ENCODE measurements around the gene TBCC. TPM values are rescaled to one million over a fixed set of nuclear protein-coding genes. Genes with fewer than 3 reads are reported as not detected.

Gene TBCC
- total RNA-seq, 5 donors from 2014 or later (not counting 1 experiment from before 2014, with no cell fraction given): 56.5 to 74.8 (median 59.4) TPM

DNA sequence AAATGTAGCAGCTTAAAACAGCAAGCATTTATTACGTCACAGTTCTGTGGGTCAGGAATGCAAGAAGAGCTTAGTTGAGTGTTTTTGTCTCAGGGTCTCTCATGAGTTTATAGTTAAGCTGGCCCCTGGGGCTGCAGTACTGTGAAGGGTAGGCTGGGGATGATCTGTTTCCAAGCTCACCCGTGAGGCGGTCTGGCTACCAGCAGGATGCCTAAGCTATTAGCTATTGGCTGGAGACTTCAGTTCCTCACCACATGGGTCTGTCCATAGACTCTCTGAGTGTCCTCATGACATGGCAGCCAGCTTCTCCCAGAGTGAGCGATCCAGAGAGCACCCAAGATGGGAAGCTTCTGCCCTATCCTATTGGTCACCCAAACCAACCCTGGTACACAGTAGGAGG is 23.1 kb upstream of the TBCC start:
- peak overlapping the region; percentile 100 for H3K27ac Mint-ChIP-seq
- ChIA-PET CTCF (interaction anchor here (1.2 to 3.9 kb wide), 3 partner anchors 23 to 43 kb away, joined by 3 to 21 read pairs (median 3); partner anchors contain the start of gene TBCC (in 1 of the 2)), POLR2A (interaction anchor here (0.5 to 5.1 kb wide), 7 partner anchors 14 to 112 kb away, joined by 3 to 133 read pairs (median 13); partner anchors contain the start of genes TBCC (in 2 of the 2) and BICRAL (in 1 of the 2))
- Histone ChIP-seq H3K27me3 (replicated peaks in 1 of 2; ENCODE audit: control insufficient read depth in 2 of 2, extremely low read depth in 1 of 2, insufficient read depth in 2 of 2, low read length in 1 of 2) (no peaks in the 10 kb centered on the region), H3K9me3 (no peaks in the 10 kb centered on the region), H3K36me3 (ENCODE audit: control insufficient read depth in 2 of 2, extremely low read depth in 1 of 2, insufficient read depth in 1 of 2, low read length in 1 of 2) (peaks cover 0 to 3% of the 10 kb centered on the region in 2 donors), H3K4me3 (ENCODE audit: control insufficient read depth in 1 of 2, extremely low read depth in 1 of 2, low read length in 1 of 2) (no peak overlapping the region), H3K27ac (ENCODE audit: low read length) (peak overlapping the region; percentile 99), H3K4me1 (ENCODE audit: control insufficient read depth in 1 of 2, extremely low read depth in 1 of 2, insufficient read depth in 2 of 2, low read length in 2 of 2) (peaks cover 31 to 55% of the 10 kb centered on the region in 2 experiments)
- ATAC-seq (replicated peaks in 1 of 4) (no peak), DNase-seq (no peak)
- peaks cover 51 to 74% (median 67%) of the 10 kb centered on the region in 3 donors for H3K4me1 Mint-ChIP-seq
- H3K36me3 Mint-ChIP-seq: peaks cover 20% of the 10 kb centered on the region
- H3K9me3 Mint-ChIP-seq: peaks cover 0 to 3% (median 0%) of the 10 kb centered on the region in 3 donors
- no peak overlapping the region for H3K4me3 Mint-ChIP-seq
- WGBS (ENCODE audit: insufficient coverage): 100% methylated on average over 1 of the region's 4 CpGs
- no peaks in the 10 kb centered on the region for H3K27me3 Mint-ChIP-seq

DNA sequence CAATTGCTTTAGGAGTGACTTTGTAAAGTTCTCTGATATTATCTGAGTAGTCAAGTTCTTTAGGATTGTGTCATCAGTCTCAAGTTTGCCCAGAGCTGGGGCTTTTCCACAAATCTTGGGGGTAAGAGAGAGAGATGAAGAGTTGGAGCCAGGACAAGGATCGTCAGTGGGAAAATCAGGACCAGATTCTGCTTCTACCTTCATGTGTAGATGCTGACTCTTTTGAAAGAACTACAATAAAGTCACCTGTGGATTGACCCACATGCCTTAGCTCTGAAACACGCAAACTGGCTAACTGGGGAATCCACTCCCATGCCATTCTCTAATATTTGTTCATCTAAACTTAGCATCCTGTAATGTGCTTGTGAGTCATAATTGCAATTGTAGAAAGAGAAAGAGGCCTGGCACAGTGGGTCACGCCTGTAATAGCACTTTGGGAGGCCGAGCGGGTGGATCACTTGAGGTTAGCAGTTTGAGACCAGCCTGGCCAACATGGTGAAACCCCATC is 20.3 kb upstream of the TBCC start:
- Mint-ChIP-seq H3K27me3 (no peaks in the 10 kb centered on the region), H3K36me3 (peaks cover 23% of the 10 kb centered on the region), H3K4me1 (peaks cover 29 to 56% (median 44%) of the 10 kb centered on the region in 3 donors), H3K4me3 (no peak overlapping the region), H3K27ac (peak overlapping the region in 1 of 2 donors; percentile 18), H3K9me3 (no peaks in the 10 kb centered on the region)
- H3K27ac ChIP-seq (ENCODE audit: low read length): no peak overlapping the region
- ChIA-PET POLR2A (interaction anchor here in 1 of 2 donors (0.7 kb wide), 1 partner anchor 120 kb away, joined by 5 read pairs; no protein-coding TSS in a partner anchor), CTCF (interaction anchor here (0.6 kb wide), 2 partner anchors 10 to 28 kb away, joined by 3 read pairs; no protein-coding TSS in a partner anchor)
- WGBS (ENCODE audit: insufficient coverage): 100% methylated on average over 1 of the region's 5 CpGs
- ATAC-seq (replicated peaks in 1 of 4) (no peak), DNase-seq (no peak)
- H3K36me3 ChIP-seq (ENCODE audit: control insufficient read depth in 2 of 2, extremely low read depth in 1 of 2, insufficient read depth in 1 of 2, low read length in 1 of 2): peaks cover 0 to 3% of the 10 kb centered on the region in 2 donors
- H3K9me3 ChIP-seq: no peaks in the 10 kb centered on the region
- peaks cover 10 to 29% of the 10 kb centered on the region in 2 experiments for H3K4me1 ChIP-seq (ENCODE audit: control insufficient read depth in 1 of 2, extremely low read depth in 1 of 2, insufficient read depth in 2 of 2, low read length in 2 of 2)
- no peaks in the 10 kb centered on the region for H3K27me3 ChIP-seq (replicated peaks in 1 of 2; ENCODE audit: control insufficient read depth in 2 of 2, extremely low read depth in 1 of 2, insufficient read depth in 2 of 2, low read length in 1 of 2)
- no peak overlapping the region for H3K4me3 ChIP-seq (ENCODE audit: control insufficient read depth in 1 of 2, extremely low read depth in 1 of 2, low read length in 1 of 2)

DNA sequence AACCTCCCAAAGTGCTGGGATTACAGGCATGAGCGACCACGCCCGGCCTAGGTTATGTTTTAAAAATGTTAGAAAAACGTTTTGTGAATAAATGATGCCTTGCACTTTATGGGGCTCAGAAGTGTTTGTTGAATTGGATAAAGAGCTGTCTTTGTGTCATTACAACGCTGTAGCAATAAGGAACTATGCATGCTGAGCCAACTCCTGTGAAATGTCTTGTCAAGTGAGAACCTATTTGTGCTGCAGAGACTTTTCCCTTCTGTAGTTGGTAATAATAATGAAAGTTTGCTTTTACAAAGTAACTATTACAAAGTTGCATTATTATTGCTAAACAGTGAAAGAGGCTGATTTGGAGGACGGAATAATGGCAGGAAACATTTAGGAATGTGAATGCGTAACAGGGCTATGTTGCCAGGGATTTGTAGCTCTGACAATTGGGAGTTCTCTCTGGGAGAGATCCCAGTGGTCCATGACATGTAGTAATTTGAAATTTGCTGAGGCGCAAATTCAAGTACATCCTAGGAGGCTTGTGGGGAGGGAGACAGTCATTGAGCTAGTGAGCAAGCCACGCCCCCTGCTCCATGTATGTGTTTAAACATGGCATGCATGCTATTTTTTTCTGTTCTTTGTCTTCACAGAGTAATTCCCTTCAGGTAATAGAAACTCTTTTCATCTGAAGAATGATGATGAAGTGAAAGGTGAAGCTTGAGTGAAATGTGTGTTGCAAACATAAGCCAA is 19.2 kb upstream of the TBCC start:
- Mint-ChIP-seq H3K27me3 (no peaks in the 10 kb centered on the region), H3K4me3 (no peak overlapping the region), H3K9me3 (no peaks in the 10 kb centered on the region), H3K36me3 (peaks cover 23% of the 10 kb centered on the region), H3K4me1 (peaks cover 17 to 46% (median 35%) of the 10 kb centered on the region in 3 donors), H3K27ac (peak overlapping the region in 1 of 2 donors; percentile 61)
- 95% methylated on average over 5 of the region's 9 CpGs for WGBS (ENCODE audit: insufficient coverage)
- H3K27me3 ChIP-seq (replicated peaks in 1 of 2; ENCODE audit: control insufficient read depth in 2 of 2, extremely low read depth in 1 of 2, insufficient read depth in 2 of 2, low read length in 1 of 2): no peaks in the 10 kb centered on the region
- H3K9me3 ChIP-seq: no peaks in the 10 kb centered on the region
- H3K27ac ChIP-seq (ENCODE audit: low read length): no peak overlapping the region
- ChIA-PET POLR2A (interaction anchor here (0.5 to 0.7 kb wide), 3 partner anchors 17 to 42 kb away, joined by 3 to 8 read pairs (median 4); partner anchors contain the start of gene BICRAL (in 2 of the 2)), CTCF (interaction anchor here in 1 of 2 donors (0.6 kb wide), 1 partner anchor 27 kb away, joined by 3 read pairs; no protein-coding TSS in a partner anchor)
- H3K4me3 ChIP-seq (ENCODE audit: control insufficient read depth in 1 of 2, extremely low read depth in 1 of 2, low read length in 1 of 2): no peak overlapping the region
- no peak for DNase-seq
- peaks cover 5 to 19% of the 10 kb centered on the region in 2 experiments for H3K4me1 ChIP-seq (ENCODE audit: control insufficient read depth in 1 of 2, extremely low read depth in 1 of 2, insufficient read depth in 2 of 2, low read length in 2 of 2)
- ATAC-seq (replicated peaks in 1 of 4): no peak
- peaks cover 0 to 3% of the 10 kb centered on the region in 2 donors for H3K36me3 ChIP-seq (ENCODE audit: control insufficient read depth in 2 of 2, extremely low read depth in 1 of 2, insufficient read depth in 1 of 2, low read length in 1 of 2)

DNA sequence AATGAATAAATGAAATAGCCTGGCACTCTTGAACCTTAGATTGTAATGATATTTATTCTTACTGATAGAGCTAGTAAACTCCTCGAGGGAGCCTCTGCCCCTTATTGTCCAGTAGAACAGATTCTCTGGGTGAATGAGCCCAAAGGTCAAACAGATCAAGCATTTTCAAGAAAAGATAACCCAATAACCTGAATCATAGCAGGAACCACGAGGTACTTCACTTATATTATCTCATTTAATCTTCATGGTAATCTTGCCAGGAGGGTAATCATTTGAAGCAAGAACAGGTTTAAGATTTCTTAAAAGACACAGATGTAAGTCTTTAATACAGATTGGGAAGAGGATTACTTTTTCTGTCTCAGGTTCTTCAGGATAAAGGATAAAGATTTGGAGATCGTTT is 17.0 kb upstream of the TBCC start:
- no peak overlapping the region for H3K4me3 Mint-ChIP-seq
- no peak for ATAC-seq (replicated peaks in 1 of 4)
- no peaks in the 10 kb centered on the region for H3K9me3 Mint-ChIP-seq
- Histone ChIP-seq H3K27ac (ENCODE audit: low read length) (no peak overlapping the region), H3K4me3 (ENCODE audit: control insufficient read depth in 1 of 2, extremely low read depth in 1 of 2, low read length in 1 of 2) (no peak overlapping the region), H3K9me3 (no peaks in the 10 kb centered on the region), H3K4me1 (ENCODE audit: control insufficient read depth in 1 of 2, extremely low read depth in 1 of 2, insufficient read depth in 2 of 2, low read length in 2 of 2) (peaks cover 0 to 7% of the 10 kb centered on the region in 2 experiments), H3K27me3 (replicated peaks in 1 of 2; ENCODE audit: control insufficient read depth in 2 of 2, extremely low read depth in 1 of 2, insufficient read depth in 2 of 2, low read length in 1 of 2) (no peaks in the 10 kb centered on the region), H3K36me3 (ENCODE audit: control insufficient read depth in 2 of 2, extremely low read depth in 1 of 2, insufficient read depth in 1 of 2, low read length in 1 of 2) (peaks cover 0 to 10% of the 10 kb centered on the region in 2 donors)
- DNase-seq: no peak
- no CpG with 5 or more reads among the region's 3 CpGs for WGBS (ENCODE audit: insufficient coverage)
- H3K4me1 Mint-ChIP-seq: peaks cover 13 to 33% (median 29%) of the 10 kb centered on the region in 3 donors
- peaks cover 41% of the 10 kb centered on the region for H3K36me3 Mint-ChIP-seq
- CTCF ChIA-PET: no interaction called here
- H3K27me3 Mint-ChIP-seq: no peaks in the 10 kb centered on the region
- no peak overlapping the region for H3K27ac Mint-ChIP-seq
- POLR2A ChIA-PET: interaction anchor here in 1 of 2 donors (0.6 kb wide), 1 partner anchor 19 kb away, joined by 5 read pairs; the partner anchor contains the start of gene BICRAL

DNA sequence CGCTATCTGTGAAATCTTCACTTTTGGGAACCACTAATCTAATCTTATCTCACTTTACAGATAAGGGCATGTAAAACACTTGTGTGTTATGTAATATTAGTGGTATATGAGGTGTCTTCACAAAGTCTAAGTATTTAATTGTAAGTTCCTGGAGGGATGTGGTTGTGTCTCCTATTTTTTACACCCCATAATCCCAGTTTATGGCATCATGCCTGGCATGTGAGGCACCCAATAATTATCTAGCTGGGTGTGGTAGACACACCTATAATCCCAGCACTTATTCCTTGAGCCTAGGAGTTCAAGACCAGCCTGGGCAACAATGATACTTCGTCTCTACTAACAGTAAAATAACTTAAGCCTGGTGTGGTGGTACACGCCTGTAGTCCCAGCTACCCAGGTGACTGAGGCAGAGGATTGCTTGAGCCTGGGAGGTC is 16.5 kb upstream of the TBCC start:
- H3K27ac Mint-ChIP-seq: no peak overlapping the region
- H3K27me3 Mint-ChIP-seq: no peaks in the 10 kb centered on the region
- H3K4me1 Mint-ChIP-seq: peaks cover 13 to 33% (median 29%) of the 10 kb centered on the region in 3 donors
- Histone ChIP-seq H3K36me3 (ENCODE audit: control insufficient read depth in 2 of 2, extremely low read depth in 1 of 2, insufficient read depth in 1 of 2, low read length in 1 of 2) (peaks cover 0 to 8% of the 10 kb centered on the region in 2 donors), H3K27me3 (replicated peaks in 1 of 2; ENCODE audit: control insufficient read depth in 2 of 2, extremely low read depth in 1 of 2, insufficient read depth in 2 of 2, low read length in 1 of 2) (no peaks in the 10 kb centered on the region), H3K9me3 (no peaks in the 10 kb centered on the region), H3K4me3 (ENCODE audit: control insufficient read depth in 1 of 2, extremely low read depth in 1 of 2, low read length in 1 of 2) (no peak overlapping the region), H3K27ac (ENCODE audit: low read length) (no peak overlapping the region), H3K4me1 (ENCODE audit: control insufficient read depth in 1 of 2, extremely low read depth in 1 of 2, insufficient read depth in 2 of 2, low read length in 2 of 2) (peaks cover 0 to 7% of the 10 kb centered on the region in 2 experiments)
- ChIA-PET CTCF (no interaction called here), POLR2A (no interaction called here)
- no CpG with 5 or more reads among the region's 3 CpGs for WGBS (ENCODE audit: insufficient coverage)
- ATAC-seq (replicated peaks in 1 of 4) (no peak), DNase-seq (no peak)
- H3K9me3 Mint-ChIP-seq: no peaks in the 10 kb centered on the region
- H3K36me3 Mint-ChIP-seq: peaks cover 36% of the 10 kb centered on the region
- H3K4me3 Mint-ChIP-seq: no peak overlapping the region

DNA sequence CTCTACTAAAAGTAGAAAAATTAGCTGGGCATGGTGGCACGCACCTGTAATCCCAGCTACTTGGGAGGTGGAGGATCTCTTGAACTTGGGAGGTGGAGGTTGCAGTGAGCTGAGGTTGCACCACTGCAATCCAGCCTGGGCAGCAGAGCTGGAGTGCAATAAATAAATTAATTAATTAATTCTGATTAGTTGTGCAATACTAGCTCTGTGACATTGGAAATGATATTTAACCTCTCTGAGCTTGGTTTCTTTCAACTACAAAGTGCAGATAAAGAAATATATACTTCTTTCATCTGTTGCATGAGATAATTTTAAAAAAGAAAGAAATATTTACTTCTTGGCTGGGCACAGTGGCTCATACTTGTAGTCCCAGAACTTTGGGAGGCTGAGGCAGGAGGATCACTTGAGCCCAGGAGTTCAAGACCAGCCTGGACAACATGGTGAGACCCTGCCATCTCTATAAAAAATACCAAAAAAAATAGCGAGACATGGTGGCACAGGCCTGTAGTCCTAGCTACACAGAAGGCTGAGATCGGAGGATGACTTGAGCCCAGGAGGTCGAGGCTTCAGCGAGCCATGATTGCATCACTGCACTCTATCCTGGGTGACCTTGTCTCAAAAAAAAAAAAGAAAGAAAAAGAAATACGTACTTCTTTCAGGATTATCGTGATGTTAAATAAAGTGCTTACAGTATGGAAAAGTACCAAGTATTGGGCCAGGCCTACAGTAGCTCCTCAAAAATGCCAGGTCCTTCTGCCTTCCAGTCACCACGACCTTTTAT is 15.6 kb upstream of the TBCC start:
- Histone ChIP-seq H3K4me1 (ENCODE audit: control insufficient read depth in 1 of 2, extremely low read depth in 1 of 2, insufficient read depth in 2 of 2, low read length in 2 of 2) (peaks cover 0 to 6% of the 10 kb centered on the region in 2 experiments), H3K27me3 (replicated peaks in 1 of 2; ENCODE audit: control insufficient read depth in 2 of 2, extremely low read depth in 1 of 2, insufficient read depth in 2 of 2, low read length in 1 of 2) (no peaks in the 10 kb centered on the region), H3K27ac (ENCODE audit: low read length) (no peak overlapping the region), H3K36me3 (ENCODE audit: control insufficient read depth in 2 of 2, extremely low read depth in 1 of 2, insufficient read depth in 1 of 2, low read length in 1 of 2) (peaks cover 0 to 8% of the 10 kb centered on the region in 2 donors), H3K4me3 (ENCODE audit: control insufficient read depth in 1 of 2, extremely low read depth in 1 of 2, low read length in 1 of 2) (no peak overlapping the region), H3K9me3 (no peaks in the 10 kb centered on the region)
- Mint-ChIP-seq H3K9me3 (no peaks in the 10 kb centered on the region), H3K36me3 (peaks cover 34% of the 10 kb centered on the region), H3K4me3 (no peak overlapping the region), H3K27me3 (no peaks in the 10 kb centered on the region), H3K27ac (no peak overlapping the region), H3K4me1 (peaks cover 12 to 34% (median 27%) of the 10 kb centered on the region in 3 donors)
- DNase-seq (no peak), ATAC-seq (replicated peaks in 1 of 4) (no peak)
- ChIA-PET POLR2A (no interaction called here), CTCF (no interaction called here)
- 100% methylated on average over 4 of the region's 8 CpGs for WGBS (ENCODE audit: insufficient coverage)

Measured in T-cell (primary cell).